ENCODE results near the gene C4orf17.
A peak's percentile ranks its signal among the peaks of the same experiment; 100 is the strongest.
"Not testable (repeated sequence)": the region's sequence is repeated elsewhere in the genome, so short reads cannot be mapped to it uniquely, and the experiment has no call there.

Gene C4orf17

GRCh38 chr4:99510721-99511120 lies at the start of gene C4orf17:
Gene C4orf17 (plus strand): TSS chr4:99511021. CDS start chr4:99513082, 2,061 bp downstream.
- DNase-seq: no peak

GRCh38 chr4:99461623-99462401 lies 49.0 kb upstream of the C4orf17 start:
- DNase-seq: no peak

DNA sequence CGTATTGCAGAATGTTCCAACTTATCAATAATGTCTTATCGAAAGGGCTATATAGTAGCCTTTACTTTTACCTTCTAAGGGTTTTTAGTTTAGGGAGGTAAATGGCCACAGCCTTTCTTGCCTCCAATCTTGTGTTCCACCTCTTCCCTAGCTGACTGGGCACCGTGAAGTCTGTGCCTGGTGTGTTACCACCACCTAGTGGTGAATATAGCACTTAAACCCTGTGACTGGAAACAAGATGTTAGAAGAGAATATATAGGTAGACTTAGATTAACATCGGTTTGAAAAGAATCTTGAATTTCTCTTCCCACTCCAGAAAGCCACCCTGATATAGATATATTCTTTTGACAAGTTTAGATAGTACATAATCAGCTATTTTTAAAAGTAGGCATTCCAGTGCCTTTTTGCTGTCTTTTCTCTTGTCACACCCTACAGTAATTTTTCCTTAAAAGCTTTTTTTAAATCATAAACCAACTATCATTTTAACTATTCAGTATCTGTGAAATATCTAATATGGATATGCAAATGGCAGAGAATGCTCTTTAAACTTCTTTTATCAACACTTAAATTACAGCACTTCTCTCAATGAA lies 47.9 kb upstream of the C4orf17 start:
- DNase-seq: peak in 1 of 2 donors; percentile 43

DNA sequence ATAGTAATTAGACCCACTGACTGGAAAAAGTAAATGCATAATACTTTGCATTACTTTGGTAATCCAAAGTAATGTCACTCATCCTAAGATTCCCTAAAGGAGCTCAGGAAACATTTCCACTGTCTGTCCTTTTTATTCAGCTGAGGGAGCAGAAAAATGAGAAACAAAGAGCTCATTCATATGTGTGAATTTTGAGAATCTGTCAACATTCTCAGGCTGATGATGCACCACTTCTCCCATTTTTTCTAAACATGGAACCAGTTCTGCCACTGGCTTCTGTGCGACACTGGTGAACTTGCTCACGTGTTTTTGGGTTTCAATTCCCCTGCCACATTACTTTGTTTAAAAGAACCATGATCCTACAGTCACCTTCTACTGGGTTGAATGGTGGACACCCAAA lies 47.3 kb upstream of the C4orf17 start:
- no peak for DNase-seq

GRCh38 chr4:99467887-99468286 lies 42.9 kb upstream of the C4orf17 start:
- DNase-seq: no peak

DNA sequence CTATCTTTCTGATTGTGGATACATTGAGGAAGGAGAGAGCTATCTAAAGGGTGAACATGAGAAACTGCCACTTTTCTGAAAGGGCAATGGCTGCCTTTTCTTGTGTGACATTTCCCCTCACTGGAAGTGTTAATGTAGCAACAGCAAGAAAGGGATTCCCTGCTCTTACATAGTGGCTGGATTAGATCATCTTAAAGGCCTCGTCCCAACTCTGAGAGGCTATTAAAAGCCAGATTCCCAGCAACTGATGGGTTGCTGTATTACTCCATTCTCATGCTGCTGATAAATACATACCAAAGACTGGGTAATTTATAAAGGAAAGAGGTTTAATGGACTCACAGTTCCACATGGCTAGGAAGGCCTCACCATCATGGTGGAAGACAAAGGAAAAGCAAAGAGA lies 41.9 kb upstream of the C4orf17 start:
- DNase-seq: no peak

DNA sequence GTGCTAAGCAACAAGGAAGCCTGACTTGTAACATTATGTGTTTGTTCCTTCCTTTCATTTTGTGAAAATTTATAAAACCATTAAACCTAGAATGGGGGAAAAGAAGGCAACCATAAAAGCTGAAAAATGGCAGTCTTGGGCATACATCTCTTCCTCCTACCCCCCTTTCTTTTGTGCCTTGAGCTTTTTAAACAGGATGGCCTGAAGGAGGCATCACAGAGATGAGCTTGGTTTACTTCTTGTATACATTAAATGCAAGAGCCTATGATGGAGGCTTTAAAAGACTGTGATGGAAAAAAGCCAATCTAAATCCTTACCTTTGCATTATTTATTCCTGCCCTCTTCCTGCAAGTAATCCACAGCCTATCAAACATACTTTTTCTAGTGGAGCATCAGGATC lies 39.5 kb upstream of the C4orf17 start:
- no peak for DNase-seq

DNA sequence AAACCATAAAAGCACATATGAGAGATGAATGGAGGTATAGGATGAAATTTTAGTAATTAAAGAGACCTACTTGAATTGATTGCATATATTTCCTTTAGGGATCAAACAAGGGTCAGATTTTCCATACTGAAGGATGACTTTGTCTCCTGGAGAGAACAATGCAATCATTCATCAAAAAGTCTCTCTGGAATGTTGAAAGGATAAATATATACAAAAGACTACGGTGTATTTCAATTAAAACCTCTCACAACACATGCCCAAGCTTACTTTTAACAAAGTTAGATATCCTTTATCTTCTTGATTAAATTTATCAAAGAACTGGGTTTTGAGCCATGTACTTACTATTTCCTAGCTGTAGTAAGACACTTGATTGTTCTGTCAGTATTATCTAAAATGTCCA lies 38.9 kb upstream of the C4orf17 start:
- no peak for DNase-seq

GRCh38 chr4:99473131-99473530 lies 37.7 kb upstream of the C4orf17 start:
- DNase-seq: peak in 1 of 2 donors; percentile 2

GRCh38 chr4:99483636-99484035 lies 27.2 kb upstream of the C4orf17 start:
- DNase-seq: no peak

DNA sequence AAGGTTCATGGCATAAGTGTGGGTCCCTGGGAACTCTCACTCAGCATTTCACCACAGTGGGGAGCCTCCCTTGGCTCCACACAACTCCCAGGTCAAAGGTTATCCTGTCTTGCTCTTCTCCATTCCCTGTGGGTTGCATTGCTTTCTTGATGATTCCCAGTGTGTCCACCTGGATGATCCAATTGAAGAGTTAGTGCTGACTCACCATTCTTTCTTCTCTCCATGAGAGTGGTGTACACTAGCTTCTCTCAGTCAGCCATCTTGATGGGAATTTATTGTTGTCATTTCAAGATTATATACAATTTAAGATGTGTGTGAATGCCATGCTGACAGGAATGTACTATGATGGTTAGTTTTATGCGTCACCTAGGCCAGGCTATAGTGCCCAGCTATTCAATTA lies 25.6 kb upstream of the C4orf17 start:
- DNase-seq: no peak

GRCh38 chr4:99486648-99487047 lies 24.2 kb upstream of the C4orf17 start:
- not testable (repeated sequence) for DNase-seq

DNA sequence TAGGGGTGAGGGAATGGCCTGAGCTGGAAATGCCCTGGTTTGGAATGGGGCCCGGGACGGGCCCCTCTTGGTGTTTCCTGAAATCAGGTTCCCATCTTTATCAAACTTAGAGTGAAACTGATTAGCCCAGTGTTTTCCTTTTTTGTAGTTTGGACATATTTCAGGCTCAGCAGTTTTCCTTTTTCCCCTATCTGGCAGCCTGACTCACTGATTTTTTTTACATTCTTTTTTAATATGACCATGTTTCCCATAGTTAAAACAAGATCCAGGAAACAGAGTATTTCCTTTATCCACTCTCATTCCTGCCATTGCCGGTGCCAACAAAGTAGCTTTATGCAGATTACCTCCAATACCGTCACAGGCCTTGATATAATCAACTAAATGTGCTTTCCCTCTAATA lies 20.5 kb upstream of the C4orf17 start:
- no peak for DNase-seq

DNA sequence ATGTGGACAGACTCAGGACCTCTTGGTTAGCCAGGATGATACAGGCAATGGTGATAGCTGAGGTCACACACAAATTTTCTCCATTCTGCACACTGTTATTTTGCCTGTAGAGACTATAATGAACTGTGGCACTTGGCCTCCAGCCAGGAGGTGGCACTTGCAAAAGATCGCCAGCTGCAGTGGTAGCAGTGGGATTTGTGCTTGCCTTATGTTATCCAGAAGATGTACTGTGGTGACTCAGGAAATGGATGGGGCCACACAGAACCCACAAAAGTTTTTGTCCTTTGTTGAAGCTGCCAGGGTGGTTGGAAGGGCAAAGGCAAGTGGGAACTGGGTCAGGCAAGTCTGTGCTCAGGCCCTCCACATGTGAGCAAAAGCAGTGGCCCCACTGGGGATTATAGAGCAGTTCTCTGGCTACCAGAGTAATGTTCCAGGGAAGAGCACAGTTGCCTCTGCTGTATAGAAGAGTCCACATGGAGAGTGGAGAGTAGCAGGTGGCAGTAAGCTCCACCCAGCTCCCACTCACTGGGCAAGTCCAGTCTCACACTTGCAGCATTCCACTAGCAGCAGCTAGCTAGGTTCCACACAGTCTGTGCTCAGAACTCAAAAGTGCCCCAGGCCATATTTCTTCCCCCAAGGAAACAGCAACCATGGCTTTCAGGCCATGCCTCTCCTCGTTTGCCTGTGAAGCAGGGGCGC lies 5.9 kb upstream of the C4orf17 start:
- no peak for DNase-seq

DNA sequence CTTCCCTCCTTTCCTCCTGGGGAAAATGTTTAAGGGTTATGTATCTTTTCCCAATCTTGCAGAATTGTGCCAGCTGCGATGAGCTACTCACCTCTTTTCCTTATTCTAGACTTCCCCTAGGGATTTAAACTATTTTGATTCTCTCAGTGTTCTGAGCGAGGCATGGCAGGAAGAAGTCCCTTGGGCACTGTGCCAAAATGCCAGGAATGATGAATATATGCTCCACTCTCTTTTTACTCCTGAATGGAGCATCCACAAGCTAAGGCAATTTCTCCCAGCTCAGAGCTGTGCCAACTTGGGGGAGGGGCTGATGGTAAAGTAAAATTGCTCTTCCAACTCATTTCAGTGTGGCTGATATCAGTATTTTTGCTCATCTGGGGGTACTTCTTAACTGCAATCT lies 4.0 kb upstream of the C4orf17 start:
- DNase-seq: no peak

DNA sequence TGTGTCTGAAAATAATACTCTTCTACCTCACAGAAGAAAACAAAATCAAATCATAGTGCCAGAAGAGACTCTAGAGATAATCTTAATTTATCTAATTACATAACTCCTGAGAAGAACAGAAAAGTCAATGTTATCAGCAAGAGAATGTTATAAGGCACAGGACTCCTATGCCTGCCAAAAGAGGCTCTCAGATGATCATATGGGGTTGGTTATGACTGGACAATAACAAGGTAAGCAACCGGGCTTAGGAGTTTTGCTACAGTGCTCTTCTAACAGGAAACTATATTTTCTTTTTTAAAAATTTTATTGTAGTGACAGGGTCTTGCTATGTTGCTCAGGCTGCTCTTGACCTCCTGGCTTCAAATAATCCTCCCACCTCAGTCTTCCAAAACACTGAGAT lies 3.5 kb upstream of the C4orf17 start:
- no peak for DNase-seq

DNA sequence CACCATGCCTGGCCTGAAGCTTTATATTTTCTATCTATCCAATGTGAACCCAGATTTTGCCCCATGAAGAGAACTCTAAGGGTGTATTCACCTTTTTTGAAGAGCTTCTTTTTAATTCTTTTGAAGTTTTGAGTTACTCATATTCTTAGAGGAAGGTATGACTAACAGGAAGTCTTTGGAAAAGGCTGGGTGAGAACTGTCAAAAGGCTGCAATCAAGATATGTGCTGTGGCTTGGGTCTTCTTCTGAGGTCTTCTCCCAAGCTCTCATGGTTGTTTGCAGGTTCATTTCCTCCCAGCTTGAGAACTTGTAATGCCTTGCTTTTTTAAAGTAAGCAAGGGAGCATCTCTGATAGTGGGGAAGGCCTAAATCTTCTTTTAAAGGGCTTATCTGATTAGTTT lies 3.1 kb upstream of the C4orf17 start:
- DNase-seq: no peak

DNA sequence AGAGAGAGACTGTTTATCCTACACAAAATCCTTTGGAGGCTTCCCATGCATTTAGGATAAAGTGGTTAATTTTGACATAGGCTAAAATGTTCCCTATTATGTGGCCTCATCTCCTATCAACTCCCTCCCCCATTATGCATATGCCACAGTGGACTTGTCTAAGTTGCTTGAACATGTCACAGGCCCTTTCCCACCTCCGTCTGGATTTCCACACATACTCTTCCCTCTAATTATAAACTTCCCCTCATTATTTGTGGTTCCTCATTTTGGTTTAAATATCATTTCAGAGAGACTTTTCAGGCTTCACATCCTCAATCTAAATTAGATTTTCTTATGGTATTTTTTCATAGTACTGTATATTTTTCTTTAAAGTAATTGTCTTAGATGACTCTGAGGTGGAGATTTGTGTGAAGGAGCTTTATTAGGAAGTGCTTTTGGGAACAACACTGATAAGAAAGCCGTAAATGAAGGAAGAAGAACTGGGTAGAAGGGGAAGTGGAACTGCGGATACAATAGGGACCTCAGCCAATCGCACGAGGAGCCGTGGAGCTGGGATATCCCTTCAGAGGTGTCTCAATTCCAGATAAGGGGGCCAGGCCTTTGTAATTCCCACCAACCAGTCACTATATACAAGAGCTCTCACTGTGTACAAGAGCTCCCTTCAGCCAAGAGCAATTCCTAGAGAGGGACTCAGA lies 7.9 kb downstream of the C4orf17 start:
- no peak for DNase-seq

DNA sequence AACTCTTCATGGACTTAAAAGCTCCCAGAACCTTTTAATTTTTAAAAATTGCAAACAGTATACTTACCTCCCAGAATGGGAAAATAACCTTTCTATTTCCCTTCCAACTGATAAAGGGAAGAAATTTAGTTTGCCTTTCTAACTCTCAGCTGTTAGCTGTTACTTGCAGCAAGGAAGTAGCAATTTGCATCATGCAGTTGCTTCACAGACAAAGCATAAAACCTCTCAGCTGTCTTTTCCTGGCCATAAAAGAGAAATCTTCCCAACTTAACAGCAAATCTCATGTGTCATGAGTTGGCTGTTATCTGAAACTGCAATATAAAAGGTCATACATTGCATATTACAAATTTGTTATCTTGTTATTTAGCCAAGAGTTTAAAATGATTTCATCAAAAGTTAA lies 18.4 kb downstream of the C4orf17 start:
- DNase-seq: no peak

DNA sequence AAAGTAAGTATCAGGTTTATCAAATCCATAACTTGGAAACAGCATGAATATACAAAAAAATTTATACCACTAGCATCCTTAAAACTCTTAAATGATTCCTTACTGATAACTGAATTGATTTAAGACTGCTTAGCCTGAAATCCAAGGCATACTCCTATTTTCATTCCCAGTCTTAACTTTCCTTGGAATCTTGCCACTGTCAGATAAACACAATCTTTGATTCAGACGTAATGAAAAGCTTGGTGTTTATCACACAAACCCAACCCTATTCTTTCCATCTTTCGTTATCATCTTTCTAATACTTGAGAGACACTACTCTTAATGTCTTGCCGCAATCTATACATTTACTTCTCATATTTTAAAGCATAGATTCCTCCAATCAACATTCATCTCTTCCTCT lies 19.1 kb downstream of the C4orf17 start:
- DNase-seq: no peak

DNA sequence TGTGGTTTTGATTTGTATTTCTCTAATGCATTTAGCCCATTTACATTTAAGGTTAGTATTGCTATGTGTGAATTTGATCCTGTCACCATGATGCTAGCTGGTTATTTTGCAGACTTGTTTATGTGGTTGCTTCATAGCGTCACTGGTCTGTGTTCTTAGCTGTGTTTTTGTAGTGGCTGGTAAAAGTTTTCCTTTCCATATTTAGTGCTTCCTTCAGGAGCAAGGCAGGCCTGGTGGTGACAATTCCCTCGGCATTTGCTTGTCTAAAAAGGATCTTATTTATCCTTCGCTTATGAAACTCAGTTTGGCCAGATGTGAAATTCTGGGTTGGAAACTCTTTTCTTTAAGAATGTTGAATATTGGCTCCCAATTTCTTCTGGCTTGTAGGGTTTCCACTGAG lies 23.9 kb downstream of the C4orf17 start:
- DNase-seq: not testable (repeated sequence)

GRCh38 chr4:99536271-99536670 lies 25.4 kb downstream of the C4orf17 start:
- DNase-seq: no peak

- DNase-seq: no peak
Measured at GRCh38 chr4:99536848-99537247, 26.0 kb downstream of the C4orf17 start.

- DNase-seq: no peak
Measured at GRCh38 chr4:99537674-99538073, 26.9 kb downstream of the C4orf17 start.
